ENCODE measurements around the gene APAF1.

Gene APAF1

DNA sequence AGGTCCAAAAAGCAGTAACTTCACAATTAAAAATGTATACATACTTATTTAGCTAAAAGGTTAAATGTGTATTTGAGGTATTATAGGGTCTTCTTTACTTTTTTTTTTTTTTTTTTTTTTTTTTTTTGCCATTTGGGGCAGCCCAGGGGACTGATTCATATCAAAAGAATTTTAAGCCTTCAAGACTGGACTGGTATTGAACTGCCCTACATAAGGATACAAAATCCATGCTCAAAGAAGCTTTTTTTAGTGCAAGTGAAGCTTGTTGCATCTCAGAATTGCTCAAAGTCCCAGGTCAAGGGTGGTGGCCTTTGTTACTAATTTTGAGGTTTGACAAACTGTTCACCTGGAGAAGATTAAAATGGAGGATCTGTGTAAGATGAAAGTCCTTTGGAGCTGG is 124.0 kb downstream of the APAF1 start:
- DNase-seq = no peak

DNA sequence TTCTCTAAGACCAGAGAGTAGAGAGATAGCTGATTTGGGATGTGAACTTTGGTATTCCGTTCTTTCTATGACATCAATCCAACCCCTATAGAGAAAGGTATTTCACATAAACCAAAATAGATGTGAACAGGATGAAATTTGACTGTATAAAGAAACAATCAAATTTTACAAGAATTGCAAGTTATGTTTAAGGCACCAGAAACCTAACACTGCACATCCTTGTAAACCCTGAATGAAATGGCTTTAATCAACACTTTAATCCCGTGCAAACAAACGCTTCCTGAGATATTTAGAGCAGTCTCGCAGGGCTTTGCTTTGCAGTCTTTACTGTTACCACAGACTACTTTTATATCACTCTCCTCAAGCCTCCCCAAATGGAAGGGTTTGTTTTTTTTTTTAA is 125.1 kb downstream of the APAF1 start:
- no peak for DNase-seq

DNA sequence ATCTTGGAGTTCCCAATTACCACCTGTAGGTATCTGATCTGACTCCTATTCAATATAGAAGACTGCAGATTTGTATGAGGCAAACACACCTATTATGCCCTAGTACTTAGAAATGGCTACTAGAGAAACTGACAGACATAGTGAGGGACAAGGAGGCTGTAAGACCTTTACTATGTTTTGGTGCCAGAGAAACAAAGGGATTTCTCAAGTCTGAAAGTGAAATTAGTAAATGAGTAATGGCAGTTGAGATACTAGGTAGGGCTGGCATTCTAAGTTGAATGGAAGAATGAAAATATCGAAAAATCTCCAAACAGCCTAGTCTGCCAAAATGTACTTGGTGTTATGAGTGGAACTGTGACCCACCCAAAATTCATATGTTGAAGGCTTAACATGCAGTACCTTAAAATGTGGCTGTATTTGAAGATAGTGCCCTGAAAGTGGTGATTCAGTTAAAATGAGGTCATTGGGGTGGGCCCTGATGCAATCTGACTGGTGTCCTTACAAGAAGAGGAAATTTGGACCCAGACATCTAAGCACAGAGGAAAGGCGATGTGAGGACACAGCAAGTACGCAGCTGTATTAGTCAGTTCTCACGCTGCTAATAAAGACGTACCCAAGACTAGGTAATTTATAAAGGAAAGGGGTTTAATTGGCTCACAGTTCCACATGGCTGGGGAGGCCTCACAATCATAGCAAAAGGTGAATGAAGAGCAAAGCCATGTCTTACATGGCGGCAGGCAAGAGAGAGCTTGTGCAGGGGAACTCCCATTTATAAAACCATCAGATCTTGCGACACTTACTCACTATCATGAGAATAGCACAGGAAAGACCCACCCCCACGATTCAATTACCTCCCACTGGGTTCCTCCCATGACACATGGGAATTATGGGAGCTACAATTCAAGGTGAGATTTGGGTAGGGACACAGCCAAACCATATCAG is 127.0 kb downstream of the APAF1 start:
- DNase-seq = no peak

- DNase-seq = no peak
Observed at GRCh38 chr12:98772818-98773217, 127.7 kb downstream of the APAF1 start.

DNA sequence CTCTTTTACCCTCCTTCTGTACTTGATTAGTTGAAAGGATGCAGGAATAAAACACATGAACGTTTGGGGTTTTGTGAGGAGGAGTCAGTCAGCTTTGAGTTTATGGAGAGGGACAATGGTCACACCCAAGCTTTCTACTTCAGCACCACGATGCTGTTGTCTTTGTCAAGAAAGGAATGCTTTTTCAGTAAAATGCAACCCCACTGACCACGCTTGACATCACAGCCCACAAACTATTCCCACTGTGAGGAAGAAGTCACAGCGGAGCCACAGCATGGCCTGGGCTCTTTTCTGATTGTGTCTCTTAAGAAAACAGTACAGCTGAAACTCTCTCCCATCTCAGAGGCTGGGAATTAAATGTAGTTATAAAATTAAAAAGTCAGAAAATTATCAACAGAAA is 135.2 kb downstream of the APAF1 start:
- no peak for DNase-seq

GRCh38 chr12:98783420-98783819 is 138.3 kb downstream of the APAF1 start:
- no peak for DNase-seq
